ENCODE data around the gene HNF1A.

Gene HNF1A

DNA sequence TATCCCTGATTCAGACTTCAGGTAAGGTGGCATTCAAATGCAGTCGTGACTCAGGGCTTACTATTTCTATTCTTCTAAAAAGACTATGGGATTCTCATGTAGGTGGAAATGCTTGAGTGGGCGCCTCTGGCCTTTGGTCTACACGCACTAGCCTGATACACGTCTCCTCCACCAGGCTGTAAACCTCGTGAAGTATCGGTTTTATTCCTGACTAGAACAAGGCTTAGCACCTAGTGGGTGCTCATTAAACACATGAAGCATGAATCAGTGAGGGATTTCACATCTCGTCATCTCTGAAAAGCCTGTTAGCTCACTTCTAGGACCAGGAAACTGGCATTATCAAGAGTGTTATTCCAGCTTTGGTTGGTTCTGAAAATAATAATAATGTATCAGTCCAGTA is 17.7 kb upstream of the HNF1A start:
- DNase-seq, result peak; percentile 49

DNA sequence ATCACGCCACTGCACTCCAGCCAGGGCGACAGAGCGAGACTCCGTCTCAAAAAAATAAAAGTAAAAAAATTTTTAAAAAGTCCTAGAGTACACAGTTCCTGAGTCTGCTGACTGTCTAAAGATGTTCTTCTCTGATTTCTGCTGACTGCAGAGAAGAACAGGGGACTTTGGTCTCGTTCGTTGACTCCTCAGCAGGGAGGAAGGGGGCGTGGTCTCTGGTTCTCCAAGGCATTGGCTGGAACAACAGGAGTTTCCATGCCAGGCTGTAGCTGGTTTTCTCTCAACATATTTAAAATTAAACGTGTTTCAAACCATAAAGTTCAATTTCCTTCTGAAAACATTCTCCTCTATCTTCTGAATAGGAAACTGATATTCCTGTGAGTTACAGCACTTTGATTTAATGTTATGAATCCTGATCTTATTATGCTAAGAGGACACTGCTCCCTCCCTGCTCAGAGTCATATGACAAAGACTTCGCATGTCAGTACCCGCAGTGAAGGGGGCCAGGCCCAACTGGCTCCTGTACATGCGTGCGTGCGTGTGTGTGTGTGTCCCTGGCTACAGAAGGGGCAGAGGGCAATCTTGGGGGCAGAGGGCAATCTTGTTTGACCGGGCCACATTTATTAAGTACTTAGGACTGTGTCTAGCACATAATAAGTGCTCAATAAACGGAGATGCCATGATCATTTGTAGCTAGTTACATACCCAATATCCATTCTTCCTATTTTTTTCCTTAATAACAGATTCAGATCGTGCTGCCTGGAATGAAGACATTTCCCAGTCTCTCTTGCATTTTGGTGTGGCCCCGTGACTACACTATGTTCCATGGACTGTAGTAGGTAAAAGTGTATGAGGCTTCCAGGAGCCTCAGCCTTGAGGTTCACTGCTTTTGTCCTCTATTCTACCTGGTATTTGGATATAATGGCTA is 16.5 kb upstream of the HNF1A start:
- no peak for DNase-seq

DNA sequence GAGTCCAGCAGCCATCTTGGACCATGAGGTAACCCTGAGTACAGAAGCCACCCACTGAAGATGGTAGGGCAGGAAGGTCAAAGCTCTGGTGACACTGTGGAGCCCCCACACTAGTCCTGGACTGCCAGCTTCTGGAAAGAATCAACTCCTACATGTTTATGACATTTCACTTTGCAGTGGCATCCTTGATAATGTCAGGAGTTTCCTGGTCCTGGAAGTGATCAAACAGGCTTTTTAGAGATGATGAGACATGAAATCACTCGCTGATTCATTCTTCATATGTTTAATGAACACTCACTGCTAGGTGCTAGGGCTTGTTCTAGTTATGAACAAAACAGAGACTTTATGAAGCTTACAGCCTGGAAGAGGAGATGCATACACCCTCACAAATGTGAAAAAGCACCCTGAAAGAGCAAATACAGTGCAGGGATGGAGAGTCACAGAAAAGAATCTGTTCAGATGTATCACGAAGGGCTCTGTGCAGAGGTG is 15.8 kb upstream of the HNF1A start:
- peak; percentile 56 for DNase-seq

DNA sequence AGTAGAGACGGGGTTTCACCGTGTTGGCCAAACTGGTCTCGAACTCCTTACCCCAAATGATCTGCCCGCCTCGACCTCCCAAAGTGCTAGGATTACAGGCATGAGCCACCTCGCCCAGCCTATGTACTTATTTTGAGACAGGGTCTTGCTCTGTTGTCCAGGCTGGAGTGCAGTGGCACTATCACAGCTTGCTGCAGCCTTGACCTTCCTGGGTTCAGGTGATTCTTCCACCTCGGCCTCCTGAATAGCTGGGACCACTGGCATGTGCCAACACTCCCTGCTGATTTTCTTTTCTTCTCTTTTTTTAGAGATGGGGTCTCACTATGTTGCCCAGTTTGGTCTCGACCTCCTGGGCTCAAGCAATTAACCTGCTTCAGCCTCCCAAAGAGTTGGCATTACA is 14.0 kb upstream of the HNF1A start:
- no peak for DNase-seq

DNA sequence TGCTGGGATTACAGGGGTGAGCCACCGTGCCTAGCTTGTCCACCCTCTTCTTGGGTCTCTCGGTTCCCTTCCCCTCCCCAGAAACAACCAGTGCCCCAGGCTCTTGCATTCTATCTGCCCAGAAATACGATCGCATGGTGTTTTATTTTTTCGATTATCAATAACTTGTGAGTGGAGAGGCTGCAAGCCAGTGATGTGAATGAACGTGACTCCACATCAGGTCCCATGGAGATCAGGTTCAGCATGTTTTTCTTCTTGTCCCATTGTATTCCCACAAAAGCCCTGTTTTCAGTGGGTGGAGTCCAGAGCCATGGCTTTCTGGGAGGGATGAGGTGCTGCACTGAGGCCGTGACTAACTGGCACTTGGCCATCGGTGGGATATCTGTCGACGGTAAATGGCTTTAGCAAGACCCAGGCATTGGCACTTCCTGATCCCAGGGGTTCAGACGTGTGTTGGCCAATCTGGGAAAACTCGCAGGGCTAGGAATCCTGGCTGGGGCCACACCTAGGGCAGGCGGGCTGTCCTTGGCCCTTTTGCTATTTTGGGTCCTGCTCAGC is 12.7 kb upstream of the HNF1A start:
- DNase-seq, result no peak

DNA sequence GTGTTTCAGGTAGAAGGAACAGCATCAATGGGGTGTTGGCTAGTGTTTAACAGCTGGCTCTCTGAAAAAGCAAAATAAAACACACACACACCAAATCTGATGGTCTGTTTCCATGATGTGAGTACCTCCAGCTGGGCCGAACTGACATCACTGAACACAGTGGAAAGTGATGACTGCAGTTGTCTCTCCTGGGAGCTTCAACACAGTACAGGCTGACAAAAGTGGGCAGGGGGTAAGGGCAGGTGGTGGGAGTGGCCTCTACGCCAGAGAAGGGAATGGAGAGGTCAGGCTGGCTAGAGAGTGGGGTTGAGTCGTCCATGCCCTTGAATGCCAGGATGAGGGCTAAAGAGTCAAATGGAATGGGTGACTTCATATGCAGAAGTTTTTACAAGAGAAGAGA is 8.0 kb upstream of the HNF1A start:
- DNase-seq, result no peak

DNA sequence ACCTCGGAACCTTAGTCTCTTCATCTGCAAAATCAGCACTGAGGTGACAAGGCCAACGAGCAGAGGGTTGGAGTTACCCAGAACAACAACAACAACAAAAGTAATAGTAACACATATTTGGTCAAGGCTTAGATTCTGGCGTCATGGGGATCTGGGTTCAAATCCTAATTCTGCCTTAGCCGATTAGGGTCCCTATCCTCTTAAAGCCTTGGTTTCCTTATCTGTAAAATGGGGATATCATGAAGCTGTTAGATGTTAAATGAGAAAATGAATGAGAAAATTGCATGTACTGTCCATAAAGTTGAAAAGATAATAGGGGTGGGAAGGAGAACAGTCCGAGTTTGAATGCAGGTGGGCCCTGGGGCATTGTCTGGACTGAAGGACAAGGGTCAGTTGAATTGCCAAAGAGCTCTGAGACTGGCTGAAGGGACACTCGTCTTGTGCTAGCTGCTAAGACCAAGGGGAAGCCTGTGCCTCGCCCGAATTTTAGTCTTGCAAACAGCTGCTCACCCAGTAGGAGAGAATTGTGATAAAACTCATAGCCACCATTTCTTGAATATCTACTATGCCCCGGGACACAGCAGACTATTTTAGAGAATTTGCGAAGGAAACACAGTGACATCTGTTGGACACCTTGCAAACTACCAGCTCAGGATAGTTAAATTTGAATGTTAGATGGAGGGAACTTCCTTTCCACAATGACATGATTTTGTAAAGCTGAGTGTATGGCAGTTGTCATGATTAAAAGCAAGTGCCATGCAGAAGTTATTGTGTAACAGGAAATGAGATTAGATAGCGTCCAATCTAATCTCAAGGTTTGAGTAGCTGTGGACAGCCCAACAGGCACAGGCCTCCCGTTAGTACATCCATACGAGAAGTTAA is 6.8 kb upstream of the HNF1A start:
- peak; percentile 76 for DNase-seq

DNA sequence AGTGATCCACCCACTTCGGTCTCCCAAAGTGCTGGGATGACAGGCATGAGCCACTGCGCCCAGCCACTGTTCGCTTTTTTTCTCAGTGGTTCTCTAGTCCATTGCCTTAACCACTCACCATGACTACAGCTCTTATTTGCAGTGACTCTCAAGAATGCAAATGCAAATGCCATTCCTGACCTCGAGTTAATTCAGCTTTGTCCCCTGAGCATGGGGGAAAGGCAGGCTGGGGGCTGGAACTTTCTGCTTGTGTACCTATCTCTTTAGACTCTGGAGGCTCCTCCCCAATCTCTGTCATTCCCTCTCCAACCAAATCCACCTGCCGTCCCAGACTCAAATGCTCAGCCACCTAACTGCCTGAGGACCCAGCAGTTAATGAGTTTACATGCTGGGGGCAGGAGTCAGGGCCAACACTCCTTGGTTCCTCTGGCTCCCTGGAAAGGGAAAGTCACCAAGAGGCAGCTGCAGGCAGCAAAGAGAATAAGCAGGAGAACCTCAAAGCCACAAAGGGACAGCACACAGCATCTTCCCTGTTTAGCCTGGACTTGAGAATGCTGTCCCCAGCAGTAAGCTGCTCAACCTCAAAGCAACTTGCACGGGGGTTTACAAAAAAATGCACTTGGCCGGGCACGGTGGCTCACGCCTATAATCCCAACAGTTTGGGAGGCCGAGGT is 5.3 kb upstream of the HNF1A start:
- no peak for DNase-seq

DNA sequence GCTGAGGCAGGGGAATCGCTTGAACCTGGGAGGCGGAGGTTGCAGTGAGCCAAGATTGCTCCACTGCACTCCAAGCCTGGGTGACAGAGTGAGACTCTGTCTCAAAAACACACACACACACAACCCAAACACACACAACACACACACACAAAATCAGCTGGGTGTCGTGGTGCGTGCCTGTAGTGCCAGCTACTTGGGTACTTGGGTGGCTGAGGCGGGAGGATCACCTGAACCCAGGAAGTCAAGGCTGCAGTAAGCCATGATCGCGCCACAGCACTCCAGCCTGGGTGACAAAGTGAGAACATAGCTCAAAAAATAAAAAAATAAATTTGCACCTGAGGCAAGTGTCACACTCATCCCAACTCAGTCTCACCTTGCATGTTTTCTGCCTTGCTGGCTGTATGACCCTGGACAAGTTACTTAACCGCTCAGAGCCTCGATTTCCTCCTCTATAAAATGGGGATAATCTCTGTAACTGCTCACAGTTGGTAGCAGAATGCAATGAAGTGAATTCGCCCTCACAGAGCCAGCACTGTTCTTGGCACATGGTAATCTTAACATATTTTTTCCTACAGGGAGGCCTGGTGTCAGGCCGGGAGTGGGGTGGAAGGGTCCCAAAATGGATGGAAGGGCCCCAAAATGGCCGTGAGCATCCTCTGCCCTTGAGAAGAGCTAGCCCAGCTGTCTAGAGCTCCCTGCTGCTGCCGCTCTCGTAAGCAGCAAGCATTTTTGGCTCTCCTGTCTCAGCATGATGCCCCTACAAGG is 630 bp upstream of the HNF1A start:
- no peak for DNase-seq

DNA sequence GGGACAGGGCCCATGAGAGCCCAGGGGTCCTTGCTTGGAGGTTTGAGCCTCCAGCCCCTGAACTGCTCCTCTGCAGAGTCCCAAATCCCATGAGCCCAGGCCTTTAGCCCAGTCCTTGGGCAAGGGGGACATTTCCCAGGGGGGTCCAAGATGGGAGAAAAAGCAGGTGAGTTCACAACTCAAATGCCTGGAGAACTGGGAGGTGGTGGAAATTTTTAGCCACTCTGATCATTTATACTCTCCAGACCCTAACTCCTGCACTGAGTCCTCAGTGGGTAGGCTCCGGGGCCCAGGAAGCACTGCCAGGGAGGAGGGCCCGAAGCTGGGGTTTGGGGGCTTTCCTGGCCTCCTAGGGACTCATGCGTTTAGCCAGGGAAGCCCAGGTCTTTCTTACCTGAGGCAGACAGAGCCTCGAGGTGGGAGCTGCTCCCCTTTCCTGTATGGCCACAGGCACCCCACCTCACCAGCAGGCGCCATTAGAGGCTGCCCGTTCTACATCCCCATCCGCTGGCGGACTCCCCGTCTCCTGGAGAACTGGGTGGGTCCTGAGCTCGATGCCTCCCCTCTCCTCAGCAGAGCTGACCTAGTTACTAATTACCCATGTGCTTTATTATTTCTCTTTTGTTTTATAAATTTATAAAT is 998 bp downstream of the HNF1A start:
- no peak for DNase-seq

DNA sequence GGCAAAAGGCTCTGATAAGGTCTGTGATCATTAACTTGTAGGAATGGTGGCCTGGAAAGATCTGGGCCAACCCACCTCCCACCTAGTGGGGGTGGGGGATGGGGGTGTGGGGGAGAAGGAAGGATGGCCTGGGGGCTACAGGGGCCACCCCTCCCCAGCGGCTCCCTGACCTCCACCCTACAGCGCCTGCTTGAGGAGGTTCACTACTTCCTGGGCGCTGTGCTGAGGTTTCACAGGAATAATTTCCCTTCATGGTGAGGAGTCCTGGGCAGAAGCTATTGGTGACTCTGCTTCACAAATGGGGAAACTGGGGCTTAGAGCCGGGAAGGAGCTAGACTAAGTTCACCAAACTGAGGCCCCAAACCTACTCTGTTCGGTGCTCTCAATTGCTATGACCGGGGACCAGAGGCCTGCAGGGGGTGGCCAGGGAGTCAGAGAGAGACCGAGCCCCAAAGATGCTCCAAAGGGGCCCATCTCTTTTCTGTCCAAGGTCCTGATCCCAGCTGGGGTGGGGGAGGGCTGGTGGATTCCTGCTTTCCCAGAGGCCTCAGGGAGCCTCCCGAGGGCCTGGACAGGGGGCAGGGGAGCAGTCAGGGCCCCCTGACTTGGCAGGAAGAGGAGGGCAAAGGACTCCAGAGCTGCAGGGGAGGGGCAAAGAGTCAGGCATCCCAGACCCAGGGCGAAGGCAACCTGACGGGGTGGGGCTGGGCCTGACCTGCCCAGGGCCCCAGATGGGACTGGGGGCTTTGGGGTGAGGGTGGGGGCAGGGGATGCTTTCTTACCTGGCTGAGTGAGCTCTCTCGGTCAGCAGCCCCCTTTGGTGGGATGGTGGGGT is 1.7 kb downstream of the HNF1A start:
- DNase-seq, result no peak

DNA sequence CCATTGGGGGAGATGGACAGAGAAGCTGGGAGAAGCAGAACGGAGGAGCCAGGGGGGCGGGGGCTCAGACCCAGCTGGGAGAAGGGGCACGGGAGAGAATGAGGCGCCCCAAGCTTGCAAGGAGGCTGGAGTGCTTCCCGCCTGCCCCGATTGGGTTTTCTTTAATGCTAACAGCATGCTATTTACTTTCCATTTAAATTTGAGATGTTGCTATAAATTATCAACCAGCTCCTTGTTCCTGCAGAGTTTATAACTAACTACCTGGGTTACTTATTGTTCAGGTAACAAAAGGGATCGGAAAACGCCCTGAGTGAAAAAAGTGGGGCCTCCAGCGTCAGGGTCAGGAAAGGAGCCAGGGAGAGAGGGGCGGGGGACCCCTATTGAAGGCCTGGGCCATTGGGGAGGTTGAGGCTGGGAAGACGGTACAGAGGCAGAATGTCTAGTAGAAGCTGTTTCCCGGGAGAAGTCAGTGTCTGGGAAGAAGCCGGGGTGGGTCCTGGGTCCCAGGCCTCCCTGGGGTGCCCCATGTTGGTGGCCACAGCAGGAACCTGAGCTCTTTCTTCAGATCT is 2.5 kb downstream of the HNF1A start:
- DNase-seq, result no peak

DNA sequence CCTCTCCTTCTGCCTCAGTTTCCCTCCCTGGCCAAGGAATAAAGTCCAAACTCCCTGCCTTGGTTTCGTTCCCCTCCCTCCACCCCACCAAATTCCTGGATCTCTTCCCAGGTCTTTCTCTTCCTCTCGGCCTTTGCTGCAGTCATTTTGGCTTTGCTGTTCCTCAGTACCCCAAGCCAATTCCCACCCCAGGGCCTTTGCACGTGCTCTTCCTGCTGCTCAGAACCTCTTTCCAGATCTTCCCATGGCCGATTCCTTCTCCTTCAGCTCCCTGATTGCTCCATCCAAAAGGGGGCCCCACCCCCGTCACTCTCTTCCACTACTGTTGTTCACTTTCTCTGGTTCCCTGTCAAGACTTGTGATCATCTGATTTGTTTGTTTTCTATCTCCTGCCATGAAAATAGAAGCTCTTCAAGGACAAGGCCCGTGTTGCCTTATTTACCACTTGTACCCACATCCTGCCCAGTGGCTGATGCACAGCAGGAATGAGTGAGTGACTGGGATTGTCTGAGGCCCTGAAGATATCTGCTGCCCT is 3.1 kb downstream of the HNF1A start:
- DNase-seq, result no peak

DNA sequence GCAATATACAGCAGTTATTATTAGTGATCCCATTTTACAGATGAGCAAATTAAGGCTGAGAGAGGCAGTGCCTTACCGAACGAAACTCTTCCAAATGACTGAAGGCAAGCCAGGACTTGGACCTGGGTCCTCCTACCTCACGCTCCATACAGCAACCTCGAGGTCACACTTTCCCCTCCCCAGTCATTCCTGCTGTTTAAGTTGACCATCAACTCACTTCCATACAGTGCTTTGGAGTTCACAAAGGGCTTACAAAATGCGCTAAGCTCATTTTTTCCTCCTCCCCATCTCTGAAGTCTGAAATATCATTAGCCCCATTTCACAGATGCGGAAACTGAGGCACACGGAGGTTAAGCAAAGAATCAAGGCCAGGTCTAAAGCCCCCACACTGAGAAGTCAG is 4.3 kb downstream of the HNF1A start:
- DNase-seq, result no peak

DNA sequence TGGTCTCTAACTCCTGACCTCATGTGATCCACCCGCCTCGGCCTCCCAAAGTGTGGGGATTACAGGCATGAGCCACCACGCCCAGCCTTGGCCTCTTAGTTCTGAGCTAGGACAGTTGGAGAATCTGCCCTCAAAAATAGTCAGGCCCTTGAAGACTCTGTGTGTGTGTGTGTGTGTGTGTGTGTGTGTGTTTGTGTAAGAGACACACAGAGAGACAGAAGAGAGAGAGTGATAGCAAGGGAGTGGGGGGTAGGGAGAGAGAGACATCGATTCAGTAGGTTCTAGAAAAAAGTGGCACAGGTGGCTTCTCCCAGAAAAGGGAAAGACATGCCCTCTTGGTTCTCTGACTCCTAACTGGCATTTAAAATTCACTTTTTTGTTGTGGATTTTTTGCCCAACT is 5.4 kb downstream of the HNF1A start:
- DNase-seq, result no peak

DNA sequence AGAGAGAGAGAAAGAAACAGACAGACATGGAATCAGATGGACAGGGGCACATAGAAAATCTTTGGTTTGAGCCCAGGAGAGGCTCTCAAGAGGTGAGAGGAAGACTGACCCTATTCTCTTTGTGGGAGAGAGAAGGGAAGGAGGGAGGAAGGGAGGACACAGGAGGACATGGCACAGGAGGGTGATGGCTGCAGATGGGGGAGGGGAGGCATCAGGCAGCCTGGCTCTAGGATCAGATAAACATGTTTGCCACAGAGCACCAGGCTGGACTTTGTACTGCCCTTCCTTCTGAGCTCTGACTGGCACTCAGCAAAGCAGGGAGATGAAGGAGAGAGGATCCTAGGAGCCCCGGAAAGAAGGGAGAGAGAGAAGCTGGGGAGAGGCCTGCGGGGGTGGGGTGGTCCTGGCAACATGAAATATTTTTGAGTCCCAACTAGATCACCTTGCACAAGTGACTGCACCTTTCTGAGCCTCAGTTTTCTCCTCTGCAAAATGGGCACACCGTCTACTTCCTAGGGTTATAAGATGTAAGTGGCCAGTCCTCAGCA is 6.1 kb downstream of the HNF1A start:
- DNase-seq, result no peak

DNA sequence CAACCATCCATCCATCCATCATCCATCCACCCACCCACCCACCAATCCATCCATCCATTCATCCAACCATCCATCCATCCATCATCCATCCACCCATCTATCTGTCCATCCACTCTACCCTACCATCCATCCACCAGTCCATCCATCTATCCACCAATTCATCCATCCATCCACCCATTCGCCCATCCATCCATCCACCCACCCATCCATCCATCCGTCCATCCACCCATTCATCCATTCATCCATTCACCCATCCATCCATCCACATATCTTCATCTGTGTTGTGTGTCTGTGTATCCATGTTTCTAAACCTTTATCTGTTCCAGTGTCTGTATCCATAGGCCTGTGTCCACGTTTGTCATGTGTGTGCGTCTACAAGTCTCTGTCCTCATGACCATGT is 9.9 kb downstream of the HNF1A start:
- DNase-seq, result no peak

DNA sequence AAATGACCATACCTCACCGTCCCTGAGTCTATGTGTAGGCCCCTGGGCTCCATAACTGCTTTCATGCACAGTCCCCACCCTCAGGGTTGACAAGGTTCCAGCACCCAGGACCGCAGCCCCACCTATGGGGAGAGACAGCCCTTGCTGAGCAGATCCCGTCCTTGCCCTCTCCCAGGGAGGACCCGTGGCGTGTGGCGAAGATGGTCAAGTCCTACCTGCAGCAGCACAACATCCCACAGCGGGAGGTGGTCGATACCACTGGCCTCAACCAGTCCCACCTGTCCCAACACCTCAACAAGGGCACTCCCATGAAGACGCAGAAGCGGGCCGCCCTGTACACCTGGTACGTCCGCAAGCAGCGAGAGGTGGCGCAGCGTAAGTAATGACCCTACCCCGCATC is 10.3 kb downstream of the HNF1A start:
- DNase-seq, result no peak

DNA sequence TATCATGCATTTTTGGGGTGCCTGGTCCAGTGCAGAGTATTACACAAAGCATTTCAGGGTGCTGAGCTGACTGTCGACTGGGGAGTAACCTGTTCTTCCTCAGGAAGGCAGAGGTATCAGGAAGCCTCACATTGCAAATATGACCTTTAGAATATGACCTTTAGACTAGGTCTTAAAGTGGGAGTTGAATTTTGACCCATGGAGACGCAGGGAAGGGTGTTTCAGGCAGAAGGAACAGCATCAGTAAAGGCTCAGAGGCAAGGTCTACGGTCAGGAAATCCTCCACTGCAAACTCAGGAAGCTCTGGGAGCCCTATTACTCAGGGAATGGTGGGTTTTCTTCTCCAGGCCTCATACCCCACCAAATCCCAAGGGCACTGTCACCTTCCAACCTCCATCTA is 11.3 kb downstream of the HNF1A start:
- DNase-seq, result no peak
